ENCODE results near the gene PLCH2.

Gene PLCH2

GRCh38 chr1:2532485-2533160 is 56.5 kb downstream of the PLCH2 start:
- no peak for DNase-seq

GRCh38 chr1:2533365-2533764 is 57.3 kb downstream of the PLCH2 start:
- DNase-seq = no peak

- DNase-seq = no peak
These were observed 58.2 kb downstream of the PLCH2 start for GRCh38 chr1:2534315-2534686.

- DNase-seq = no peak
These were observed 58.8 kb downstream of the PLCH2 start for GRCh38 chr1:2534687-2535441.

GRCh38 chr1:2535455-2535854 is 59.4 kb downstream of the PLCH2 start:
- DNase-seq = no peak

GRCh38 chr1:2535981-2536380 is 59.9 kb downstream of the PLCH2 start:
- no peak for DNase-seq

- DNase-seq = no peak
These were observed 61.7 kb downstream of the PLCH2 start for GRCh38 chr1:2537784-2538115.

- DNase-seq = no peak
These were observed 62.3 kb downstream of the PLCH2 start for GRCh38 chr1:2538376-2538775.

- DNase-seq = no peak
These were observed 62.8 kb downstream of the PLCH2 start for GRCh38 chr1:2538872-2539271.

- no peak for DNase-seq
These were observed 63.3 kb downstream of the PLCH2 start for GRCh38 chr1:2539312-2539907.

GRCh38 chr1:2540816-2541492 is 64.9 kb downstream of the PLCH2 start:
- DNase-seq = no peak

- no peak for DNase-seq
These were observed 65.6 kb downstream of the PLCH2 start for GRCh38 chr1:2541619-2542245.

GRCh38 chr1:2542246-2542915 is 66.3 kb downstream of the PLCH2 start:
- no peak for DNase-seq

GRCh38 chr1:2543543-2544092 is 67.5 kb downstream of the PLCH2 start:
- DNase-seq = no peak

GRCh38 chr1:2544093-2544874 is 68.2 kb downstream of the PLCH2 start:
- DNase-seq = no peak

GRCh38 chr1:2544875-2545640 is 69.0 kb downstream of the PLCH2 start:
- DNase-seq = no peak

GRCh38 chr1:2545754-2546514 is 69.8 kb downstream of the PLCH2 start:
- DNase-seq = no peak

- DNase-seq = no peak
These were observed 70.6 kb downstream of the PLCH2 start for GRCh38 chr1:2546515-2547209.
